Astrocyte of the cerebellum (primary cell): ENCODE data around the gene RRP12.

ENCODE experiments used
- DNase-seq: peaks from one replicate; pipeline ENCODE4 v3.0.0-alpha.2; 2011; ENCODE audit warnings: low read depth
- H3K4me3 ChIP-seq: 2 replicates; pipeline ENCODE4 v1.5.1; 2011; ENCODE audit warnings: mild to moderate bottlenecking, low read depth, low read length, moderate library complexity
- CTCF ChIP-seq: IDR thresholded peaks from 2 replicates; pipeline ENCODE4 v1.5.1; 2012; ENCODE audit warnings: low read length, low read depth, moderate library complexity, mild to moderate bottlenecking; ENCODE audit errors: missing control alignments
- in situ Hi-C: cut with HindIII; loops from 2 replicates; pipeline ENCODE4 v1.10.0; 2017; ENCODE audit warnings: low sequenced_read_pairs

RRP12 gene

GRCh38 chr10:97338041-97338440 is 63.1 kb downstream of the RRP12 start:
- no peak overlapping the region for H3K4me3 ChIP-seq
- in situ Hi-C loops: no loop called here
- DNase-seq: no peak
- TF ChIP-seq CTCF: no peak

GRCh38 chr10:97336942-97337831 is 64.0 kb downstream of the RRP12 start:
- in situ Hi-C loops: no loop called here
- no peak overlapping the region for H3K4me3 ChIP-seq
- DNase-seq: no peak
- no peak for TF ChIP-seq CTCF

GRCh38 chr10:97336446-97336845 is 64.7 kb downstream of the RRP12 start:
- in situ Hi-C loops: no loop called here
- no peak for DNase-seq
- TF ChIP-seq CTCF: no peak
- no peak overlapping the region for H3K4me3 ChIP-seq

GRCh38 chr10:97336006-97336405 is 65.1 kb downstream of the RRP12 start:
- no peak for DNase-seq
- no peak for TF ChIP-seq CTCF
- no peak overlapping the region for H3K4me3 ChIP-seq
- in situ Hi-C loops: no loop called here

GRCh38 chr10:97335188-97335619 is 65.9 kb downstream of the RRP12 start:
- peak overlapping the region; percentile 65 for H3K4me3 ChIP-seq
- no peak for DNase-seq
- TF ChIP-seq CTCF: no peak
- in situ Hi-C loops: no loop called here

GRCh38 chr10:97334370-97335175 is 66.6 kb downstream of the RRP12 start, which contains the start of gene FRAT2:
Gene FRAT2, minus strand, starts transcription at chr10:97334729. Its CDS starts 157 bp downstream, at chr10:97334572.
- DNase-seq: peak; percentile 77
- H3K4me3 ChIP-seq: peak within 1 kb of the TSS; percentile 65
- in situ Hi-C loops: no loop called here
- no peak for TF ChIP-seq CTCF
